OCI-LY3 (cell line): ENCODE results near the gene SPANXD.

Experiments
- EZH2phosphoT487 ChIP-seq: fragments of 200-600 bp; shearing (Covaris generic); IDR thresholded peaks from 2 replicates; pipeline ENCODE4 v1.6.1; 2018; ENCODE audit warnings: antibody characterized with exemption, mixed run types, low read depth
- TF ChIP-seq, protein P1 (sequence below): fragments of 200-600, 300-600 bp; sonication (generic); IDR thresholded peaks from 2 replicates; pipeline ENCODE4 v1.5.1; 2014; ENCODE audit warnings: antibody characterized with exemption, low read length, low read depth

DNA sequence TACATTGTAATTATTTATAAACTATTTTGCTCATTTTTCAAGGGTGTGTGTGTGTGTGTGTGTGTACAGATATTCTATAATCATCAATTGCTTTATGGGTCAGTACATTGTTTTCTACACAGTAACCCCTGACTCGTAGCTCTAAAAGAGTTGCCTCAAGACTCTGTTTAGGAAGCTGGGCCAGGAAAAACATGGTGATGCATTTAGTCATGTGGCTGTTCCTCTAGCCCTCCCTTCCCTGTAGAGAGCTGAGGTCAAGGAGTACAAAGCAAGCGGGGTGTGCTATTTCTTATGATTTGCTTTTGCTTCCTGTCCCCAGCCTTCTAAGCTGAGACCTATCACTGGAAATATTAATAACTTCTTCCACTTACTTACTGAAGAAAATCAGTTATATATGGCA is 34.8 kb upstream of the SPANXD start:
- TF ChIP-seq, protein P1, sequence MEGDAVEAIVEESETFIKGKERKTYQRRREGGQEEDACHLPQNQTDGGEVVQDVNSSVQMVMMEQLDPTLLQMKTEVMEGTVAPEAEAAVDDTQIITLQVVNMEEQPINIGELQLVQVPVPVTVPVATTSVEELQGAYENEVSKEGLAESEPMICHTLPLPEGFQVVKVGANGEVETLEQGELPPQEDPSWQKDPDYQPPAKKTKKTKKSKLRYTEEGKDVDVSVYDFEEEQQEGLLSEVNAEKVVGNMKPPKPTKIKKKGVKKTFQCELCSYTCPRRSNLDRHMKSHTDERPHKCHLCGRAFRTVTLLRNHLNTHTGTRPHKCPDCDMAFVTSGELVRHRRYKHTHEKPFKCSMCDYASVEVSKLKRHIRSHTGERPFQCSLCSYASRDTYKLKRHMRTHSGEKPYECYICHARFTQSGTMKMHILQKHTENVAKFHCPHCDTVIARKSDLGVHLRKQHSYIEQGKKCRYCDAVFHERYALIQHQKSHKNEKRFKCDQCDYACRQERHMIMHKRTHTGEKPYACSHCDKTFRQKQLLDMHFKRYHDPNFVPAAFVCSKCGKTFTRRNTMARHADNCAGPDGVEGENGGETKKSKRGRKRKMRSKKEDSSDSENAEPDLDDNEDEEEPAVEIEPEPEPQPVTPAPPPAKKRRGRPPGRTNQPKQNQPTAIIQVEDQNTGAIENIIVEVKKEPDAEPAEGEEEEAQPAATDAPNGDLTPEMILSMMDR: no peak
- TF ChIP-seq EZH2phosphoT487: no peak
